SU-DHL-6 (cell line): ENCODE measurements around the gene CTNNA2.

ENCODE experiments used
- H2AFZ ChIP-seq: fragments of 200-600 bp; sonication (generic); 2 replicates; pipeline ENCODE4 v1.6.1; 2014; ENCODE audit warnings: low read depth, mild to moderate bottlenecking, moderate library complexity, mixed read lengths, antibody characterized with exemption, low read length; ENCODE audit not compliant: severe bottlenecking
- H3F3A ChIP-seq: fragments of 200-600 bp; shearing (Covaris generic); 2 replicates; pipeline ENCODE4 v1.6.0; 2016; ENCODE audit warnings: antibody characterized with exemption, mild to moderate bottlenecking; ENCODE audit not compliant: insufficient read depth
- H3K27ac ChIP-seq: fragments of 200-600 bp; sonication (generic); 2 replicates; pipeline ENCODE4 v1.5.1; 2016; ENCODE audit warnings: low read depth, mild to moderate bottlenecking, low read length, moderate library complexity, mixed read lengths
- H3K27me3 ChIP-seq: fragments of 200-600 bp; sonication (generic), shearing (Covaris generic); 2 replicates; pipeline ENCODE4 v1.6.0; 2014; ENCODE audit warnings: mild to moderate bottlenecking, low read length
- H3K36me3 ChIP-seq: fragments of 200-600 bp; sonication (generic); 2 replicates; pipeline ENCODE4 v1.6.1; 2014; ENCODE audit warnings: mild to moderate bottlenecking, low read length, mixed read lengths
- H3K4me2 ChIP-seq: fragments of 300-600, 200-600 bp; shearing (Covaris generic), sonication (generic); 2 replicates; pipeline ENCODE4 v1.6.0; 2014; ENCODE audit warnings: low read length, low read depth, mild to moderate bottlenecking; ENCODE audit not compliant: poor library complexity, severe bottlenecking
- H3K4me3 ChIP-seq: fragments of 200-600 bp; sonication (generic); 2 replicates; pipeline ENCODE4 v1.5.1; 2014; ENCODE audit warnings: antibody characterized with exemption, low read length, mild to moderate bottlenecking, mixed read lengths; ENCODE audit not compliant: insufficient read depth, poor library complexity, severe bottlenecking
- H3K79me2 ChIP-seq: fragments of 200-600 bp; sonication (generic); 2 replicates; pipeline ENCODE4 v1.6.1; 2014; ENCODE audit warnings: mild to moderate bottlenecking, low read length, moderate library complexity; ENCODE audit not compliant: insufficient read depth
- H3K9ac ChIP-seq: fragments of 200-600 bp; sonication (generic); 2 replicates; pipeline ENCODE4 v1.7.0; 2014; ENCODE audit warnings: mild to moderate bottlenecking, low read length
- H3K9me2 ChIP-seq: fragments of 200-600 bp; sonication (generic); replicated peaks from 2 replicates; pipeline ENCODE4 v1.6.1; 2014; ENCODE audit warnings: low read length; ENCODE audit not compliant: insufficient read depth
- H3K9me3 ChIP-seq: fragments of 200-600 bp; sonication (generic); 2 replicates; pipeline ENCODE4 v1.6.1; 2014; ENCODE audit warnings: low read length, mixed read lengths; ENCODE audit not compliant: insufficient read depth
- H4K20me1 ChIP-seq: fragments of 200-600 bp; sonication (generic); 2 replicates; pipeline ENCODE4 v1.6.1; 2014; ENCODE audit warnings: low read depth, mild to moderate bottlenecking, antibody characterized with exemption, low read length, moderate library complexity, mixed read lengths
- CTCF ChIP-seq: fragments of 200-600 bp; sonication (generic); IDR thresholded peaks from one replicate; pipeline ENCODE4 v1.5.1; 2017; ENCODE audit warnings: antibody characterized with exemption, mild to moderate bottlenecking, low read length, moderate library complexity; ENCODE audit not compliant: insufficient read depth, poor library complexity, severe bottlenecking
- EZH2phosphoT487 ChIP-seq: fragments of 200-600 bp; sonication (generic), shearing (Covaris generic); conservative IDR thresholded peaks from 2 replicates; pipeline ENCODE4 v1.6.1; 2018; ENCODE audit warnings: mild to moderate bottlenecking, antibody characterized with exemption, low read length, moderate library complexity, mixed read lengths

CTNNA2 gene

DNA sequence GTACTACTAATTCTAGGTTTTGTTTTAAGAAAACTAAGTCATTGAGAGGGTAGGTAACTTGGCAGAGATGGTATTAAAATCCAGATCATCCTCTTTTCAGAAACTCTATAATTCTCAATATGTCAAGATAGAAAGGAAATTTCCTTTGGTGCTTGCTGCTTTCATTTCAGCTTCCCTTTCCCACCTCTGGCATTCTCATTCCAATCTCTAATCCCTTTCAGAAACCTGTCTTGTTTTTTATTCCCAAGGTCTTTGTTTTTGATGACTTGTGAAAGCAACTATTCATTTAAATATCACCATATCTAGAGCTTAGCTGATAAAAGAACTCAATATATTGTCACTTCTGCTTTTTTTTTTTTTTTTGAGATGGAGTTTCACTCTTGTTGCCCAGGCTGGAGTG, 1034.5 kb downstream of the CTNNA2 start:
- no peaks in the 10 kb centered on the region for H4K20me1 ChIP-seq
- no peaks in the 10 kb centered on the region for H3K9me3 ChIP-seq
- no peak overlapping the region for H3K4me2 ChIP-seq
- H3K79me2 ChIP-seq, result no peaks in the 10 kb centered on the region
- TF ChIP-seq CTCF (no peak), EZH2phosphoT487 (no peak)
- H3K27me3 ChIP-seq, result no peaks in the 10 kb centered on the region
- H3K4me3 ChIP-seq, result no peak overlapping the region
- no peak overlapping the region for H3K9ac ChIP-seq
- no peak overlapping the region for H3K27ac ChIP-seq
- H3K36me3 ChIP-seq, result no peaks in the 10 kb centered on the region
- H3K9me2 ChIP-seq, result no peaks in the 10 kb centered on the region
- H3F3A ChIP-seq, result no peaks in the 10 kb centered on the region
- H2AFZ ChIP-seq, result no peak overlapping the region

DNA sequence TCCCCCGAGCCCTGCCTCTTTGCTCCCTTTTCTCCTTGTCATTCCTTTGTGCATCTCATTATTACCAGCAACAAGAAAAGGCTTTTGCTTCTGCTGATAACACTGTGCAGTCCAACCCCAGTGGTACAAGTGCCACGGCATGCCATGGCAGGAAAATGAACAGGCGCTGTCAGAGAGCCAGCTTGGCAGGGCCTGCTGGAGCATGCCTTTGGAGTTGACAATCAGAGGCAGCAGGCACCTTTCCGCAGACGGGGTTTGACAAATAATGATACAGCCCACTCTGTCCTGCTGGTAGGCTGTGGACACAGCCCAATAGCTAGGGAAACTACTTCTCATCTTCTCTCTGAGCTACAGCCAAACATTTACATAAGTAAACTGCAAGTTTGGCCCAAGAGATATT, 1035.6 kb downstream of the CTNNA2 start:
- Histone ChIP-seq H3K4me3 (no peak overlapping the region), H4K20me1 (no peaks in the 10 kb centered on the region), H3K4me2 (no peak overlapping the region), H2AFZ (no peak overlapping the region), H3K79me2 (no peaks in the 10 kb centered on the region), H3K9ac (no peak overlapping the region), H3K27ac (no peak overlapping the region), H3F3A (no peaks in the 10 kb centered on the region), H3K36me3 (no peaks in the 10 kb centered on the region), H3K9me2 (no peaks in the 10 kb centered on the region), H3K9me3 (no peaks in the 10 kb centered on the region), H3K27me3 (no peaks in the 10 kb centered on the region)
- TF ChIP-seq EZH2phosphoT487 (no peak), CTCF (no peak)

DNA sequence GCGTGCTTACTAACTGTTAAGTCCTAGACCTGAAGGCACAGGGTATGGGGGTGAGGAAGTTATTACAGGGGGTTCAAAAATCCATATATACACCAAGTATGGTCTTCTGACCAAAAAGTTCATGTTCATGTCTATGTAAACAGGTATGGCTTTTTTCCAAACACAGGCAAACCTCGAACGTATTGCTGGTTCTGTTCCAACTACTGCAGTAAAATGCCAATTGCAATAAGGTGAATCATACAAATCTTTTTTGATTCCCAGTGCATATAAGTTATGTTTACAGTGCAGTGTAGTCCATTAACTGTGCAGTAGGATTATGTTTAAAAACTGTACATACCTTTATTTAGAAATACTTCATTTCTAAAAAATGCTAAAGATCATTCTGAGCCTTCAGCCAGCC, 1037.0 kb downstream of the CTNNA2 start:
- no peaks in the 10 kb centered on the region for H3K27me3 ChIP-seq
- H3K9me2 ChIP-seq, result no peaks in the 10 kb centered on the region
- H3K4me3 ChIP-seq, result no peak overlapping the region
- no peaks in the 10 kb centered on the region for H3K79me2 ChIP-seq
- no peak overlapping the region for H2AFZ ChIP-seq
- no peaks in the 10 kb centered on the region for H3K9me3 ChIP-seq
- H3K4me2 ChIP-seq, result no peak overlapping the region
- no peak overlapping the region for H3K27ac ChIP-seq
- TF ChIP-seq EZH2phosphoT487 (no peak), CTCF (no peak)
- no peak overlapping the region for H3K9ac ChIP-seq
- H3F3A ChIP-seq, result no peaks in the 10 kb centered on the region
- no peaks in the 10 kb centered on the region for H4K20me1 ChIP-seq
- H3K36me3 ChIP-seq, result no peaks in the 10 kb centered on the region

DNA sequence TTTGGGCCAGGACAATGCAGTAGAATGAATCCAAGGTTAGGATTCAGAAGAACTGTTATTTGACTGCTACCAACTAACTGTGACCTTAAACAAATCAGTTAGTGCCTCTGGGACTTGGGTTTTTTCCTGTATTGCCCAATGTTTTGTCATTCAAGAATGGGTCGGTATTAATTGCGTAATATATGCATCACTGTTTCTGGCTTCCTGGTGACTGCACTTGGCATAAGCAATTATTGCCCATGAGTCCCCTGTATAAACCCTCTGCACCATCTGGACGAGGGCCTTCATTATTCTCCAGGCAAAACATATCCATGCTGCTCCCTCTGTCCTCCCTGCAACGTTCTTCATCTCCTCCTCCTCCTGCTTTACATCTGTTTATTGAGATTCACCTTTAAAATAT, 1047.5 kb downstream of the CTNNA2 start:
- Histone ChIP-seq H2AFZ (no peak overlapping the region), H3K9me3 (no peaks in the 10 kb centered on the region), H3K4me2 (no peak overlapping the region), H3K9me2 (no peaks in the 10 kb centered on the region), H3K27ac (no peak overlapping the region), H3K27me3 (no peaks in the 10 kb centered on the region), H4K20me1 (no peaks in the 10 kb centered on the region), H3K36me3 (no peaks in the 10 kb centered on the region), H3K79me2 (no peaks in the 10 kb centered on the region), H3F3A (no peaks in the 10 kb centered on the region), H3K4me3 (no peak overlapping the region), H3K9ac (no peak overlapping the region)
- TF ChIP-seq EZH2phosphoT487 (no peak), CTCF (no peak)
